ENCODE measurements around the gene C4orf33. TPM values are rescaled to one million over a fixed set of nuclear protein-coding genes. Genes with fewer than 3 reads are reported as not detected.

Gene C4orf33
- total and polyA plus RNA-seq, 9 of the 15 experiments (the other 6 are each of a cell fraction or from before 2014, with no cell fraction given) = 16.7 to 42.0 (median 27.5) TPM

- no peak for TF ChIP-seq HNRNPLL (IDR thresholded peaks at IDR 0.05; ENCODE audit: low read depth, low read length, poor library complexity, severe bottlenecking)
- TF ChIP-seq, protein P1, sequence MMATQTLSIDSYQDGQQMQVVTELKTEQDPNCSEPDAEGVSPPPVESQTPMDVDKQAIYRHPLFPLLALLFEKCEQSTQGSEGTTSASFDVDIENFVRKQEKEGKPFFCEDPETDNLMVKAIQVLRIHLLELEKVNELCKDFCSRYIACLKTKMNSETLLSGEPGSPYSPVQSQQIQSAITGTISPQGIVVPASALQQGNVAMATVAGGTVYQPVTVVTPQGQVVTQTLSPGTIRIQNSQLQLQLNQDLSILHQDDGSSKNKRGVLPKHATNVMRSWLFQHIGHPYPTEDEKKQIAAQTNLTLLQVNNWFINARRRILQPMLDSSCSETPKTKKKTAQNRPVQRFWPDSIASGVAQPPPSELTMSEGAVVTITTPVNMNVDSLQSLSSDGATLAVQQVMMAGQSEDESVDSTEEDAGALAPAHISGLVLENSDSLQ (IDR thresholded peaks at IDR 0.05) = no peak
- TF ChIP-seq HNRNPH1 (optimal IDR thresholded peaks at IDR 0.05; ENCODE audit: low read depth, low read length) = no peak
- TF ChIP-seq POLR2A (conservative IDR thresholded peaks at IDR 0.05) = peak; percentile 84
- peak; percentile 46 to 75 for TF ChIP-seq MNT (conservative IDR thresholded peaks at IDR 0.05)
- TF ChIP-seq POLR2AphosphoS5 (IDR thresholded peaks at IDR 0.05; ENCODE audit: control insufficient read depth, insufficient read depth, low read depth, low read length) = peak; percentile 58; the same call in 1 of the 2 replicates
- no peak; the same call in 1 of the 2 replicates for TF ChIP-seq BRD4 (IDR thresholded peaks at IDR 0.05)
- no peak for TF ChIP-seq ZNF134 (CRISPR knock-in tag; conservative IDR thresholded peaks at IDR 0.05)
- TF ChIP-seq POLR2H (tag; IDR thresholded peaks at IDR 0.05; ENCODE audit: low read depth) = peak; percentile 74; the same call in 1 of the 2 replicates
- TF ChIP-seq, protein P2, sequence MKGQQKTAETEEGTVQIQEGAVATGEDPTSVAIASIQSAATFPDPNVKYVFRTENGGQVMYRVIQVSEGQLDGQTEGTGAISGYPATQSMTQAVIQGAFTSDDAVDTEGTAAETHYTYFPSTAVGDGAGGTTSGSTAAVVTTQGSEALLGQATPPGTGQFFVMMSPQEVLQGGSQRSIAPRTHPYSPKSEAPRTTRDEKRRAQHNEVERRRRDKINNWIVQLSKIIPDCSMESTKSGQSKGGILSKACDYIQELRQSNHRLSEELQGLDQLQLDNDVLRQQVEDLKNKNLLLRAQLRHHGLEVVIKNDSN (CRISPR knock-in tag; IDR thresholded peaks at IDR 0.05) = no peak
- no peak for TF ChIP-seq STAT6 (CRISPR knock-in tag; IDR thresholded peaks at IDR 0.05)
- peak; percentile 41; the same call in 1 of the 2 replicates for TF ChIP-seq PML (IDR thresholded peaks at IDR 0.05; ENCODE audit: low read length)
- TF ChIP-seq SAFB2 (IDR thresholded peaks at IDR 0.05; ENCODE audit: borderline replicate concordance, low read depth, low read length, severe bottlenecking) = no peak
- TF ChIP-seq, protein P3, sequence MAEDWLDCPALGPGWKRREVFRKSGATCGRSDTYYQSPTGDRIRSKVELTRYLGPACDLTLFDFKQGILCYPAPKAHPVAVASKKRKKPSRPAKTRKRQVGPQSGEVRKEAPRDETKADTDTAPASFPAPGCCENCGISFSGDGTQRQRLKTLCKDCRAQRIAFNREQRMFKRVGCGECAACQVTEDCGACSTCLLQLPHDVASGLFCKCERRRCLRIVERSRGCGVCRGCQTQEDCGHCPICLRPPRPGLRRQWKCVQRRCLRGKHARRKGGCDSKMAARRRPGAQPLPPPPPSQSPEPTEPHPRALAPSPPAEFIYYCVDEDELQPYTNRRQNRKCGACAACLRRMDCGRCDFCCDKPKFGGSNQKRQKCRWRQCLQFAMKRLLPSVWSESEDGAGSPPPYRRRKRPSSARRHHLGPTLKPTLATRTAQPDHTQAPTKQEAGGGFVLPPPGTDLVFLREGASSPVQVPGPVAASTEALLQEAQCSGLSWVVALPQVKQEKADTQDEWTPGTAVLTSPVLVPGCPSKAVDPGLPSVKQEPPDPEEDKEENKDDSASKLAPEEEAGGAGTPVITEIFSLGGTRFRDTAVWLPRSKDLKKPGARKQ (CRISPR knock-in tag; IDR thresholded peaks at IDR 0.05) = no peak
- TF ChIP-seq, protein P4, sequence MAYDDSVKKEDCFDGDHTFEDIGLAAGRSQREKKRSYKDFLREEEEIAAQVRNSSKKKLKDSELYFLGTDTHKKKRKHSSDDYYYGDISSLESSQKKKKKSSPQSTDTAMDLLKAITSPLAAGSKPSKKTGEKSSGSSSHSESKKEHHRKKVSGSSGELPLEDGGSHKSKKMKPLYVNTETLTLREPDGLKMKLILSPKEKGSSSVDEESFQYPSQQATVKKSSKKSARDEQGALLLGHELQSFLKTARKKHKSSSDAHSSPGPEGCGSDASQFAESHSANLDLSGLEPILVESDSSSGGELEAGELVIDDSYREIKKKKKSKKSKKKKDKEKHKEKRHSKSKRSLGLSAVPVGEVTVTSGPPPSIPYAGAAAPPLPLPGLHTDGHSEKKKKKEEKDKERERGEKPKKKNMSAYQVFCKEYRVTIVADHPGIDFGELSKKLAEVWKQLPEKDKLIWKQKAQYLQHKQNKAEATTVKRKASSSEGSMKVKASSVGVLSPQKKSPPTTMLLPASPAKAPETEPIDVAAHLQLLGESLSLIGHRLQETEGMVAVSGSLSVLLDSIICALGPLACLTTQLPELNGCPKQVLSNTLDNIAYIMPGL (CRISPR knock-in tag; IDR thresholded peaks at IDR 0.05) = no peak
Observed at GRCh38 chr4:129095811-129096454, at the start of gene C4orf33 (continued).

All from K562 (cell line).